Measurements from ENCODE around the gene MATCAP1. TPM values are rescaled to one million over a fixed set of nuclear protein-coding genes. Genes with fewer than 3 reads are reported as not detected.

MATCAP1 gene
- total and polyA plus RNA-seq, 2 of the 13 experiments (the other 11 are each of a cell fraction or from before 2014, with no cell fraction given): 11.2 to 24.5 TPM

DNA sequence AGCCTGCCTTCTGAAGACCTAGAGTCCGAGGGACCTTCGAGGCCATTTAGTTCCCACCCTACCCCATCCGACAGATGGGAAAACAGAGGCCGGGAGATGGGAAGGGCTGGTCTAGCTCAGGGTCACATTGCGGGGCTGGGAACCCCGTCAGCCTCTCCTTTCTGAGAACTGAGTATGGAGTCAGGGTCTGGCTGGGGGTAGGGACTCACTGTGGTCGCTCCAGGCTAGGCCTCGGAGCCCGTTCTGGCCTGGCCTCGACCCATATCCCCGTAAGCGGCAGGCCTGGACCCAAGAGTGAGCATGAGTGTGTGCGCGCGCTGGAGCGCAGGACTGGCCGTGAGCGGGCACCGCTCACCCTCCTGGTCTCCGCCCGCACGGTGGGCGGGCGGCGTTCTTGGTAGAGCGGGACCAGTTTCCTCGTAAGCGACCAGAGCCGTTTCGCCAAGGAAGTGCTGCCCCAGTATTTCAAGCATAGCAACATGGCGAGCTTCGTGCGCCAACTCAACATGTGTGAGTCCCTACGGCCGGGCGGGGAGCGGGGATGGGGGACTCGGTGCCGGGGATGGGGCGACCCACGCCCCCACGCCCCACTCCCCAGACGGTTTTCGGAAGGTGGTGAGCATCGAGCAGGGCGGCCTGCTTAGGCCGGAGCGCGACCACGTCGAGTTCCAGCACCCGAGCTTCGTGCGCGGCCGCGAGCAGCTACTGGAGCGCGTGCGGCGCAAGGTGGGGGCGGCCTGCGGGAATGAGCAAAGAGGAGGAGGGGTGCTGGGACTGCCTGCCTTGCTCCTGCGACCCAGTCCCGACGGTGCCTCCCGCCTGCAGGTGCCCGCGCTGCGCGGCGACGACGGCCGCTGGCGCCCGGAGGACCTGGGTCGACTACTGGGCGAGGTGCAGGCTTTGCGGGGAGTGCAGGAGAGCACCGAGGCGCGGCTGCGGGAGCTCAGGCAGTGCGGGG lies 18.4 kb downstream of the MATCAP1 start (continued):
- TF ChIP-seq, protein P1, sequence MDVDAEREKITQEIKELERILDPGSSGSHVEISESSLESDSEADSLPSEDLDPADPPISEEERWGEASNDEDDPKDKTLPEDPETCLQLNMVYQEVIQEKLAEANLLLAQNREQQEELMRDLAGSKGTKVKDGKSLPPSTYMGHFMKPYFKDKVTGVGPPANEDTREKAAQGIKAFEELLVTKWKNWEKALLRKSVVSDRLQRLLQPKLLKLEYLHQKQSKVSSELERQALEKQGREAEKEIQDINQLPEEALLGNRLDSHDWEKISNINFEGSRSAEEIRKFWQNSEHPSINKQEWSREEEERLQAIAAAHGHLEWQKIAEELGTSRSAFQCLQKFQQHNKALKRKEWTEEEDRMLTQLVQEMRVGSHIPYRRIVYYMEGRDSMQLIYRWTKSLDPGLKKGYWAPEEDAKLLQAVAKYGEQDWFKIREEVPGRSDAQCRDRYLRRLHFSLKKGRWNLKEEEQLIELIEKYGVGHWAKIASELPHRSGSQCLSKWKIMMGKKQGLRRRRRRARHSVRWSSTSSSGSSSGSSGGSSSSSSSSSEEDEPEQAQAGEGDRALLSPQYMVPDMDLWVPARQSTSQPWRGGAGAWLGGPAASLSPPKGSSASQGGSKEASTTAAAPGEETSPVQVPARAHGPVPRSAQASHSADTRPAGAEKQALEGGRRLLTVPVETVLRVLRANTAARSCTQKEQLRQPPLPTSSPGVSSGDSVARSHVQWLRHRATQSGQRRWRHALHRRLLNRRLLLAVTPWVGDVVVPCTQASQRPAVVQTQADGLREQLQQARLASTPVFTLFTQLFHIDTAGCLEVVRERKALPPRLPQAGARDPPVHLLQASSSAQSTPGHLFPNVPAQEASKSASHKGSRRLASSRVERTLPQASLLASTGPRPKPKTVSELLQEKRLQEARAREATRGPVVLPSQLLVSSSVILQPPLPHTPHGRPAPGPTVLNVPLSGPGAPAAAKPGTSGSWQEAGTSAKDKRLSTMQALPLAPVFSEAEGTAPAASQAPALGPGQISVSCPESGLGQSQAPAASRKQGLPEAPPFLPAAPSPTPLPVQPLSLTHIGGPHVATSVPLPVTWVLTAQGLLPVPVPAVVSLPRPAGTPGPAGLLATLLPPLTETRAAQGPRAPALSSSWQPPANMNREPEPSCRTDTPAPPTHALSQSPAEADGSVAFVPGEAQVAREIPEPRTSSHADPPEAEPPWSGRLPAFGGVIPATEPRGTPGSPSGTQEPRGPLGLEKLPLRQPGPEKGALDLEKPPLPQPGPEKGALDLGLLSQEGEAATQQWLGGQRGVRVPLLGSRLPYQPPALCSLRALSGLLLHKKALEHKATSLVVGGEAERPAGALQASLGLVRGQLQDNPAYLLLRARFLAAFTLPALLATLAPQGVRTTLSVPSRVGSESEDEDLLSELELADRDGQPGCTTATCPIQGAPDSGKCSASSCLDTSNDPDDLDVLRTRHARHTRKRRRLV (CRISPR knock-in tag; IDR thresholded peaks at IDR 0.05): no peak
- TF ChIP-seq, protein P2, sequence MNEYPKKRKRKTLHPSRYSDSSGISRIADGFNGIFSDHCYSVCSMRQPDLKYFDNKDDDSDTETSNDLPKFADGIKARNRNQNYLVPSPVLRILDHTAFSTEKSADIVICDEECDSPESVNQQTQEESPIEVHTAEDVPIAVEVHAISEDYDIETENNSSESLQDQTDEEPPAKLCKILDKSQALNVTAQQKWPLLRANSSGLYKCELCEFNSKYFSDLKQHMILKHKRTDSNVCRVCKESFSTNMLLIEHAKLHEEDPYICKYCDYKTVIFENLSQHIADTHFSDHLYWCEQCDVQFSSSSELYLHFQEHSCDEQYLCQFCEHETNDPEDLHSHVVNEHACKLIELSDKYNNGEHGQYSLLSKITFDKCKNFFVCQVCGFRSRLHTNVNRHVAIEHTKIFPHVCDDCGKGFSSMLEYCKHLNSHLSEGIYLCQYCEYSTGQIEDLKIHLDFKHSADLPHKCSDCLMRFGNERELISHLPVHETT (CRISPR knock-in tag; conservative IDR thresholded peaks at IDR 0.05): no peak
- TF ChIP-seq HOXA3 (CRISPR knock-in tag; IDR thresholded peaks at IDR 0.05) (peak; percentile 47), NR2C2 (CRISPR knock-in tag; IDR thresholded peaks at IDR 0.05; ENCODE audit: borderline replicate concordance) (no peak), CENPX (CRISPR knock-in tag; IDR thresholded peaks at IDR 0.05) (no peak), NR2F1 (CRISPR knock-in tag; IDR thresholded peaks at IDR 0.05) (no peak), ZNF207 (IDR thresholded peaks at IDR 0.05; ENCODE audit: borderline replicate concordance) (no peak), PHF5A (CRISPR knock-in tag; IDR thresholded peaks at IDR 0.05; ENCODE audit: low read depth, unreplicated experiment) (no peak), RBFOX2 (IDR thresholded peaks at IDR 0.05; ENCODE audit: low read depth, low read length) (no peak), ZNF616 (CRISPR knock-in tag; IDR thresholded peaks at IDR 0.05; ENCODE audit: low read depth) (no peak), ZNF878 (CRISPR knock-in tag; IDR thresholded peaks at IDR 0.05) (no peak), ZNF780A (CRISPR knock-in tag; IDR thresholded peaks at IDR 0.05) (no peak), ZMYM2 (CRISPR knock-in tag; IDR thresholded peaks at IDR 0.05) (peak; percentile 67; the same call in 1 of the 2 replicates)
- TF ChIP-seq, protein P3, sequence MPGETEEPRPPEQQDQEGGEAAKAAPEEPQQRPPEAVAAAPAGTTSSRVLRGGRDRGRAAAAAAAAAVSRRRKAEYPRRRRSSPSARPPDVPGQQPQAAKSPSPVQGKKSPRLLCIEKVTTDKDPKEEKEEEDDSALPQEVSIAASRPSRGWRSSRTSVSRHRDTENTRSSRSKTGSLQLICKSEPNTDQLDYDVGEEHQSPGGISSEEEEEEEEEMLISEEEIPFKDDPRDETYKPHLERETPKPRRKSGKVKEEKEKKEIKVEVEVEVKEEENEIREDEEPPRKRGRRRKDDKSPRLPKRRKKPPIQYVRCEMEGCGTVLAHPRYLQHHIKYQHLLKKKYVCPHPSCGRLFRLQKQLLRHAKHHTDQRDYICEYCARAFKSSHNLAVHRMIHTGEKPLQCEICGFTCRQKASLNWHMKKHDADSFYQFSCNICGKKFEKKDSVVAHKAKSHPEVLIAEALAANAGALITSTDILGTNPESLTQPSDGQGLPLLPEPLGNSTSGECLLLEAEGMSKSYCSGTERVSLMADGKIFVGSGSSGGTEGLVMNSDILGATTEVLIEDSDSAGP (CRISPR knock-in tag; IDR thresholded peaks at IDR 0.05; ENCODE audit: borderline replicate concordance): peak; percentile 1; the same call in 1 of the 2 replicates
- TF ChIP-seq, protein P4, sequence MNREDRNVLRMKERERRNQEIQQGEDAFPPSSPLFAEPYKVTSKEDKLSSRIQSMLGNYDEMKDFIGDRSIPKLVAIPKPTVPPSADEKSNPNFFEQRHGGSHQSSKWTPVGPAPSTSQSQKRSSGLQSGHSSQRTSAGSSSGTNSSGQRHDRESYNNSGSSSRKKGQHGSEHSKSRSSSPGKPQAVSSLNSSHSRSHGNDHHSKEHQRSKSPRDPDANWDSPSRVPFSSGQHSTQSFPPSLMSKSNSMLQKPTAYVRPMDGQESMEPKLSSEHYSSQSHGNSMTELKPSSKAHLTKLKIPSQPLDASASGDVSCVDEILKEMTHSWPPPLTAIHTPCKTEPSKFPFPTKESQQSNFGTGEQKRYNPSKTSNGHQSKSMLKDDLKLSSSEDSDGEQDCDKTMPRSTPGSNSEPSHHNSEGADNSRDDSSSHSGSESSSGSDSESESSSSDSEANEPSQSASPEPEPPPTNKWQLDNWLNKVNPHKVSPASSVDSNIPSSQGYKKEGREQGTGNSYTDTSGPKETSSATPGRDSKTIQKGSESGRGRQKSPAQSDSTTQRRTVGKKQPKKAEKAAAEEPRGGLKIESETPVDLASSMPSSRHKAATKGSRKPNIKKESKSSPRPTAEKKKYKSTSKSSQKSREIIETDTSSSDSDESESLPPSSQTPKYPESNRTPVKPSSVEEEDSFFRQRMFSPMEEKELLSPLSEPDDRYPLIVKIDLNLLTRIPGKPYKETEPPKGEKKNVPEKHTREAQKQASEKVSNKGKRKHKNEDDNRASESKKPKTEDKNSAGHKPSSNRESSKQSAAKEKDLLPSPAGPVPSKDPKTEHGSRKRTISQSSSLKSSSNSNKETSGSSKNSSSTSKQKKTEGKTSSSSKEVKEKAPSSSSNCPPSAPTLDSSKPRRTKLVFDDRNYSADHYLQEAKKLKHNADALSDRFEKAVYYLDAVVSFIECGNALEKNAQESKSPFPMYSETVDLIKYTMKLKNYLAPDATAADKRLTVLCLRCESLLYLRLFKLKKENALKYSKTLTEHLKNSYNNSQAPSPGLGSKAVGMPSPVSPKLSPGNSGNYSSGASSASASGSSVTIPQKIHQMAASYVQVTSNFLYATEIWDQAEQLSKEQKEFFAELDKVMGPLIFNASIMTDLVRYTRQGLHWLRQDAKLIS (CRISPR knock-in tag; IDR thresholded peaks at IDR 0.05): no peak

All from HepG2 (cell line).